ENCODE data around the gene ADGRD1. TPM values are rescaled to one million over a fixed set of nuclear protein-coding genes. Genes with fewer than 3 reads are reported as not detected.

ADGRD1 gene
- total and polyA plus RNA-seq, 2 of the 8 experiments (the other 6 are each of a cell fraction or from before 2014, with no cell fraction given) = 0.36 to 0.48 TPM

- 100% methylated on average over 1 of the region's 1 CpG; no CpG with 5 or more reads in 1 of the 2 experiments for WGBS, 2 experiments (ENCODE audit: extremely low coverage in 1 of 2, insufficient coverage in 1 of 2, insufficient read length in 1 of 2, insufficient replicate concordance in 2 of 2, low coverage in 1 of 2, low lambda C conversion rate in 2 of 2, missing lambda C conversion rate in 1 of 2)
- no peak overlapping the region for H3K4ac ChIP-seq (replicated peaks; ENCODE audit: insufficient read length, low read depth, low read length)
- no peak overlapping the region for H2BK20ac ChIP-seq (ENCODE audit: low read length)
- no peaks in the 10 kb centered on the region for H3K23me2 ChIP-seq (ENCODE audit: low read depth, low read length)
- H3K27me3 ChIP-seq (replicated peaks in 1 of 4; ENCODE audit: control insufficient read depth in 3 of 4, extremely low read depth in 1 of 4, insufficient read depth in 3 of 4, low read length in 3 of 4) = no peaks in the 10 kb centered on the region
- H2AFZ ChIP-seq (ENCODE audit: low read length) = no peak overlapping the region
- H3K9me3 ChIP-seq (ENCODE audit: insufficient read depth in 2 of 2, low read depth in 1 of 2, low read length in 1 of 2) = no peaks in the 10 kb centered on the region
- H2AK5ac ChIP-seq (ENCODE audit: low read depth, low read length) = no peak overlapping the region
- FAIRE-seq = no peak
- H2BK120ac ChIP-seq (replicated peaks; ENCODE audit: low read depth, low read length) = no peak overlapping the region
- H3K4me1 ChIP-seq (replicated peaks in 1 of 4; ENCODE audit: control insufficient read depth in 3 of 4, insufficient read depth in 4 of 4, low read length in 3 of 4) = no peaks in the 10 kb centered on the region
- H3K18ac ChIP-seq (ENCODE audit: extremely low read depth, low read length) = no peak overlapping the region
- no peak overlapping the region for H2BK12ac ChIP-seq (ENCODE audit: low read depth, low read length)
- H3K36me3 ChIP-seq (ENCODE audit: control insufficient read depth in 2 of 4, insufficient read depth in 4 of 4, low read length in 3 of 4) = no peaks in the 10 kb centered on the region
- no peak overlapping the region for H3K27ac ChIP-seq (ENCODE audit: low read depth, low read length)
- no peak overlapping the region for H2BK5ac ChIP-seq (ENCODE audit: low read depth, low read length)
- no peak overlapping the region for H2BK15ac ChIP-seq (ENCODE audit: low read length)
- no peak overlapping the region for H4K5ac ChIP-seq (ENCODE audit: insufficient read length, low read depth, low read length)
- no peaks in the 10 kb centered on the region for H3K79me1 ChIP-seq (ENCODE audit: low read depth, low read length)
- POLR2A ChIA-PET (ENCODE audit: partially characterized antibody) = no interaction called here
- no peak overlapping the region for H3K14ac ChIP-seq (ENCODE audit: insufficient read length)
- H3K79me2 ChIP-seq (ENCODE audit: control insufficient read depth in 1 of 2, insufficient read depth in 2 of 2, low read length in 2 of 2) = no peaks in the 10 kb centered on the region
- no peak overlapping the region for H3K23ac ChIP-seq (ENCODE audit: insufficient read length)
- no peak overlapping the region for H3K4me2 ChIP-seq (ENCODE audit: insufficient read depth in 1 of 2, low read depth in 2 of 2, low read length in 2 of 2)
- H3K9ac ChIP-seq (replicated peaks in 1 of 4; ENCODE audit: extremely low read depth in 1 of 4, low read depth in 3 of 4, low read length in 3 of 4) = no peak overlapping the region
- CTCF ChIA-PET (ENCODE audit: partially characterized antibody) = interaction anchor here (0.8 to 3.7 kb wide), 4 partner anchors 18 to 61 kb away, joined by 3 to 12 read pairs (median 6); no protein-coding TSS in a partner anchor
- no peak overlapping the region for H4K8ac ChIP-seq (ENCODE audit: extremely low read depth, insufficient read depth, low read length)
- peak in 1 of 2 experiments; percentile 4 for DNase-seq (ENCODE audit: low read depth in 1 of 2, low spot score in 2 of 2)
- H3K4me3 ChIP-seq (ENCODE audit: extremely low read depth in 1 of 4, insufficient read depth in 2 of 4, low read depth in 3 of 4, low read length in 4 of 4) = no peak overlapping the region
- H3K56ac ChIP-seq (replicated peaks; ENCODE audit: insufficient read length, low read depth, low read length) = no peak overlapping the region
- no peak for TF ChIP-seq KDM5A (IDR thresholded peaks at IDR 0.05; ENCODE audit: low read length)
- TF ChIP-seq SP1 (IDR thresholded peaks at IDR 0.05; ENCODE audit: low read depth, low read length) = no peak
- no peak for TF ChIP-seq JUND (IDR thresholded peaks at IDR 0.05; ENCODE audit: low read length)
- H4K20me1 ChIP-seq (replicated peaks in 1 of 2; ENCODE audit: control insufficient read depth in 1 of 2, insufficient read depth in 2 of 2, low read length in 2 of 2) = no peaks in the 10 kb centered on the region
- H4K91ac ChIP-seq (replicated peaks; ENCODE audit: insufficient read length, low read length) = no peak overlapping the region
These were observed 223.9 kb downstream of the ADGRD1 start for GRCh38 chr12:131177599-131177998.

Measured in H1 (cell line).